Mesenteric fat pad (tissue), 1 donor: ENCODE results near the gene HTRA1. TPM values are rescaled to one million over a fixed set of nuclear protein-coding genes. Genes with fewer than 3 reads are reported as not detected.

Source experiments
- DNase-seq: peaks from one replicate; pipeline ENCODE4 v3.0.0-alpha.2; 2020; ENCODE audit warnings: low spot score
- total RNA-seq: library from RNA; stranded (reverse); fragmentation: NEBNext Ultra II Directional; extraction: Animal tissue kit (Norgen Biotek cat#: 25700); gene quantifications from one replicate; pipeline ENCODE4 v1.2.1, GENCODE V29; 2021
- donor health status: DM: yes; HTN: yes; CAD: no.

Gene HTRA1
- total RNA-seq, 1 donor from 2014 or later: 191 TPM

DNA sequence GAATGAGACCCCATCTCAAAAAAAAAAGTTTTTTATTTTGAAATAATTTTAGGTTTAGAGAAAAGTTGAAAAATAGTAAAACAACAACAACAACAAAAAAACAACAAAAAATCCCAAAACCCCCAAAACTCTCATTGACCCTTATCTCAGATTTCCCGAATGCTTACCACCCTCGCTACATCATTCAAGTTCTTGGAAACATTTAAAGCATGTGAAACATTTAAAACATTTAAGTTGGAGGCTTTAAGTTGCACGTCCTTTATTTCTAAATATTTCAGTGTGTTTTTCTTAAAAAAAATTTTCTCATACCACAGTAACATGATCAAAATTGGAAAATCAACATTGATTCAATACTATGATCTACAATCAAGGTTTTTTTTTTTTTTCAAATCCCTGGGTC, 7.3 kb upstream of the HTRA1 start:
- no peak for DNase-seq

DNA sequence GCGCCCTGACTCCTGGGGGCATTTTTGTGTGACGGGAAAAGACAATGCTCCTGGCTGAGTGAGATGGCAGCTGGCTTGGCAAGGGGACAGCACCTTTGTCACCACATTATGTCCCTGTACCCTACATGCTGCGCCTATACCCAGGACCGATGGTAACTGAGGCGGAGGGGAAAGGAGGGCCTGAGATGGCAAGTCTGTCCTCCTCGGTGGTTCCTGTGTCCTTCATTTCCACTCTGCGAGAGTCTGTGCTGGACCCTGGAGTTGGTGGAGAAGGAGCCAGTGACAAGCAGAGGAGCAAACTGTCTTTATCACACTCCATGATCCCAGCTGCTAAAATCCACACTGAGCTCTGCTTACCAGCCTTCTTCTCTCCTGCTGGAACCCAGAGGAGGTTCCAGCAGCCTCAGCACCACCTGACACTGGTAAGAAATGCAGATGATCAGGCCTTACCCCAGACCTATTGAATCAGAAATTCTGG, 6.7 kb upstream of the HTRA1 start, which contains the start of gene ARMS2:
TSS of gene ARMS2 (plus strand) at position 51 of the 478 bp plus-strand sequence. CDS start at position 126, 75 bp downstream.
- DNase-seq: no peak

DNA sequence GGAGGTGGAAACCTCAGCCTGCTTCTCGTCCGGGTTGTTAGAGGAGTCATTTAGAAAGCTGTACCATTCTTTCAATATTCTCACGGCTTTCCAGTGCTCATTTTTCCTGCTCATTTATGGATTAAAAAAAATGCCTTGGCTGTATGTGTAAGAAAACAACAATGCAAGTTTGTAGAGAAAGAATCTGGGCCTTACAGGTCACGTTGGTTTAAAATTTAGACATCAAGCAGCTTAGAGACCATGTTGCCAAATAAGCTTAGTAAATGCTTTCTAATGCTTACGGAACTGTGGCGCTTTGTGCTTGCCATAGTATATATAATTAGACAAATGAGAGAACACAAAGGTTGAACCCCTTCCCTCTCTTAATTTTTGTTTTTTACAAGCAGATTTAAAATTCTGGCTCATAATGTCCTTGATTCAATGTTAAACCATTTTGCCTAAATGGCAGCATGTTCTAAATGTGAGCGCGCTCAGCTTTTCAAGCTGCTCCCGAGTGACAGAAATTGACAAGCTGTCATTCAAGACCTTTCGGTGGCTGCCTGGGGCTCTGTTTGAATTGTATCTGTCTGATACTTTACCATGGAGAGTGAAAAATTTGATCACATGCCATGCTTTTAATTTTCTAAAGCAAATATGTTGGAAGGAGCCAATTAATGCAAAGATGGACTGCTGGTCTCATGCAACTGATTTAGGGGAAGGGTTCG, 5.8 kb upstream of the HTRA1 start:
- DNase-seq: no peak

DNA sequence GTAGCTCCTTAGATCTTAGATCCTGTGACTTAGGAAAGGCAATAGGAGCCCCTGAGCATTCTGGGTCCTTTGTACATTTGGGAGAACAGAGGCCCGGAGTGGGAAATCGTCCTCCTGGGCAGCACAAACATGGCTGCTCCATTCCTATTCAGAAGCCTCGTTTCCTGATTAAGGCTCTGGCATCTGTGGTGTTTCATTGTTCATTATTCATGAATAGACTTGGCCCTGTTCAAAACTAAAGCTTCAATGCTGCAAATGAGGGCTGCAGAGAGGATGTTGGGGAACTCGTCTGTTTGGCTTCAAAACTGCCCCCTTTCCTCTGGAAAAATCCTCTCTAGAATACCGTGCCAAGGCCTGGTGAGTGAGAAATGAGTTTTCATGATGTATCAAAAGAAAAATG, 3.4 kb upstream of the HTRA1 start:
- no peak for DNase-seq

DNA sequence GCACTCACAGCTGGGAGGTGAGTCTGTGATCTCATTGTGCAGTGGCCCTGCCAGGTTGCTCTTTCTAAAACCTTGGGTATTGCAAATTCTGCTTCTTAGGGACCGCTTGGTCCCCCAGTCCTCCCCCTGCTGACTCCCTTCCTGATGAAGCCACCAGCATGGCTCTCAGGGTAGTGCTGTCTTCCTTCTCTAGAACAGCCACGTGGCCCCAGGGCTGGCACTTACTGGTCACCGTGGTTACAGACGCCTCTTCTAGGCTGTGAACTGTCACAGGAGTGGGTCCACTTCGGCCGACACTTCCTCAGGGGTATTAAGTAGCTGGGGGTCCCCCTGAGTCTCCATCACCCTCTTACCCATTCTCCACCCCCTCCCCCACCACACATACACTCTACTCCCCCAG, 2.7 kb upstream of the HTRA1 start:
- no peak for DNase-seq

DNA sequence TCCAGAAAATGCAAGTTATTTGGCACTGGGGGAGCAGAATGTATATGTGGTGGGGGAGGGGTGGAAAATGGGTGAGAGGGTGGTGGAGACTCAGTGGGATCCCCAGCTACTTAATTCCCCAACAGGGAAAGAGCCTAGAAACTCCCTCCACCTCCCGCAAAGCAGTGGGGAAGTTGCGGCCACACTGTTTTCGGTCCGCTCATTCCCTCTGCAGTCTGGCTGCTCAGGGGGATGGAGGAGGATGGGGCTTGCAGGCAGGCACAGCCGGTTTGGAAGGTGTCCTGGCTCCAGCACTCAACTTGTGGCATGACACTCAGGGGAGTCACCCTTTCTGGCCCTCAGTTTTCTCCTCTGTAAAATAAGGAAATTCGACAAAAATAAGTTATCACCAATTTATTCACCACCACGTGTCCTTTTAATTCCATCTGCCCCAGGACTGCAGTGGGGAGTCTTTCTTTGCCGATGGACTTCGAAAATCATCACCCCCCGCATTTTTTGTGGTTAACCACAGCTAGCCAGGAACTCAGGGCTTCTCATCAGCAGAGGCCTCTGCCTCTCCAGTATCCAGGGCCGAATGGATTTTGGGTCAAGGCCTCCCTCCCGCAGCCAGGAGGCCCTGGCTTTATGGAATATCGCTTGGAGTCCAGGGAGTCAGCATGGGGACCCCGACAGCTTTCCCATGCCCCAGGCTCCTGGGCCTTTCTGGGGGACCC, 1.6 kb upstream of the HTRA1 start:
- peak; percentile 68 for DNase-seq

DNA sequence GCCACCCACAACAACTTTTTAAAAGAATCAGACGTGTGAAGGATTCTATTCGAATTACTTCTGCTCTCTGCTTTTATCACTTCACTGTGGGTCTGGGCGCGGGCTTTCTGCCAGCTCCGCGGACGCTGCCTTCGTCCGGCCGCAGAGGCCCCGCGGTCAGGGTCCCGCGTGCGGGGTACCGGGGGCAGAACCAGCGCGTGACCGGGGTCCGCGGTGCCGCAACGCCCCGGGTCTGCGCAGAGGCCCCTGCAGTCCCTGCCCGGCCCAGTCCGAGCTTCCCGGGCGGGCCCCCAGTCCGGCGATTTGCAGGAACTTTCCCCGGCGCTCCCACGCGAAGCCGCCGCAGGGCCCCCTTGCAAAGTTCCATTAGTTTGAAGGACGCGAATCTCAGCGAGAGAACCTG, 461 bp upstream of the HTRA1 start:
- peak; percentile 82 for DNase-seq

DNA sequence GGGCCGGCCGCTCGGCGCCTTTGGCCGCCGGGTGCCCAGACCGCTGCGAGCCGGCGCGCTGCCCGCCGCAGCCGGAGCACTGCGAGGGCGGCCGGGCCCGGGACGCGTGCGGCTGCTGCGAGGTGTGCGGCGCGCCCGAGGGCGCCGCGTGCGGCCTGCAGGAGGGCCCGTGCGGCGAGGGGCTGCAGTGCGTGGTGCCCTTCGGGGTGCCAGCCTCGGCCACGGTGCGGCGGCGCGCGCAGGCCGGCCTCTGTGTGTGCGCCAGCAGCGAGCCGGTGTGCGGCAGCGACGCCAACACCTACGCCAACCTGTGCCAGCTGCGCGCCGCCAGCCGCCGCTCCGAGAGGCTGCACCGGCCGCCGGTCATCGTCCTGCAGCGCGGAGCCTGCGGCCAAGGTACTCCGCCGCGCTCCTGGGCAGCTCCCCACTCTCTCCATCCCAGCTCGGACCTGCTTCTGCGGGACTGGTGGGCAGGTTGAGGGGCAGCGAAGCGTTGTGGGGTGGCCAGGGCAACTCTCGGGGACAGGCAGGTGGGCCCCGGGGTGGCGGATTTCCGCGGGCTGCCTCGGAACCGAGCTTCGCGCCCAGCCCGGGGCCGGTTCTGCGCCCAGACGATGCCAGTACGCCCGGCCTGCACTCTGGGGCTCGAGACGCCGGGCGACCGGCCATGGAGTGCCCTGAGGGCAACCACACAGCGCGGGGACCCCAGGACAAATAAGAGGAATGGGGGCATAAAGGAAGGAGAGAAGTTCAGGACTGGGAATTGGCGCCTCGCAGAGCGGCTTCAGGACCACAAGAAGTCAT, 578 bp downstream of the HTRA1 start:
- DNase-seq: peak; percentile 89

DNA sequence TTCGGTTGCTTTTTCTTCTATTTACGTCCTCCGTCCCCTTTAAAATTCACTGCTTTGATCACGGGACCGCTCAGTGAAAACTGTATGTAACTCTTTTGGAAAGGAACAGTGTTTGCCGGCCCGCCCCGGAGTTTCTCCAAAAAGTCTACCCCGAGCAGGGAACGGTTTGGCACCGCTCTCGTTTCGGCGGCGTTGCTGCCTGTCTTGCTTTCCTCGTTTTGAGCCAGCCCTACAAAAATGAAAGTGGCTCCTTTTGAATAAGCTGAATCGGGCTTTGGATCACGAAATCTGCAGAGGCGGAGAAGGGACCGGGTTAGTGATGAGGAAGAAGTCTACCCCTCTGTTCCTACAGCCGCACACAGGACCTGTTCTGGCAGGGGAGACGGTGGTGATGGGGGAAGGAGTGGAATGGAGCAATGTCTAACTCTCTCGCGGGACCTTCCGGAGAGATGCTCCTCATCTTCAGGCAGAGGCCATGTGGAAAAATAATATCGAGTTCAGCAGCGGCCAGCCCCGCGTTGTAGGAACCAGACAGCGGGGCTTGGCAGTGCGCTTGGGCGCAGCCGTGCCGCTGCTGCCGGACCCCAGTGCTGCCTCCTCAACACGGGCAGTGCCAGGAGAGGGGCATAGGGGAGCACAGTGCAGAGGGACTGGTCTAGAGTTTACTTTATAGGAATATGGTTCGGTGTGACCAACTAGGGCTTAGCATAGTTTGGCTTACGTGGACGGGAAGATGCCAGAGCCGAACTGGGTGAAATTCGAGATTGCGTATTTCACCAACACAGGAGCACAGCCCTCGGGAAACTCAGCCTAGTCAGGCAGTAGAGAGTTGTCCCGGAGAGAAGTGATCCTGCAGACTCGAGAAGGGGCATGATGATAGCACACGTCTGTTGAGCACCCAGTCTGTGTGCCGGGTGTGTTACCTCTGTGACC, 1.4 kb downstream of the HTRA1 start:
- DNase-seq: peak; percentile 91

DNA sequence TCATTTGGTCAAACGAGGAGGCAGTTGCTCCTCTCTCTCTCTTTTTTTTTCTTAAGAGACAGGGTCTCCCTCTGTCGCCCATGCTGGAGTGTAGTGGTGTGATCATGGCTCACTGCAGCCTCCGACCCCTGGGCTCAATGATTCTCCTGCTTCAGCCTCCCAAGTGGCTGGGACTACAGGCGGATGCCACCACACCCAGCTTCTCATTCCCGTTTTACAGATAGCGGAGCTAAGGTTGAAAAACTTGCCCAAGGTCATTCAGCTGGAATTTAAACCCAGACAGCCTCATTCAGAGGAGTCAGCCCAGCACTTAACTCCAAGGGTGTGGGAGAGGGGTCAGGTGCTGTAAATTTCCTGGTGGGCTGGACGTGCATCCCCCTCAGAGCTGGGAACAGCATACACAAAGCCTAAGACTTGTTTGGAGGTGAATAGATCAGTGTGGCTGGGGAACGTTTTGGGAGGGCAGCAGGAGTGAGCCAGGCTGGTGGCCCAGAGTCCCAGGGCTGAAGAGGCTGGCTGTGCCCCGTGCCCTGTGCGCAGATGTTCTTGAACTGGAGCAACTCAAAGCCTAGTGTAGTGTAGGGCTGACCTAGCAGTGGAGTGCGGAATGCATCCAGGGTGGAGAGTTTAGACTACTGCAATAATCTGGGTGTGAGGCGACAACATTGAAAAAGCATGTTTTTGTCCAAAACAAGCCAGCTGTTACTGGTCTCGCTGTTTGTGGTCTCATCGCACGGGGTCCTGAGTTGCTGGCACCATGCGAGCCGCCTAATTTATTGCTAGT, 2.3 kb downstream of the HTRA1 start:
- DNase-seq: peak; percentile 67

DNA sequence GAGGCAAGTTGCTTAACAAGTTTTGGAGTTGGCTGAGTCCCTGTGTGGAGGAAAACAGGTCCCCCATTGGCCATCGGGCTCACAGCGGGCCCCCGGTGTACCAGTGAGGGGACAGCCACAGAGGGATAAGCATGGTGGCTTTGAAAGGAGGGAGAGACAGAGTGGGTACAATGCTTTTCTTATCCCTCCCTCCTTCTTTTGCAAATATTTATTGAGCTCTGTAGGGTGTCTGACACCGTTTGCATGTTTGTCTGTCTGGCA, 2.8 kb downstream of the HTRA1 start:
- peak; percentile 69 for DNase-seq

DNA sequence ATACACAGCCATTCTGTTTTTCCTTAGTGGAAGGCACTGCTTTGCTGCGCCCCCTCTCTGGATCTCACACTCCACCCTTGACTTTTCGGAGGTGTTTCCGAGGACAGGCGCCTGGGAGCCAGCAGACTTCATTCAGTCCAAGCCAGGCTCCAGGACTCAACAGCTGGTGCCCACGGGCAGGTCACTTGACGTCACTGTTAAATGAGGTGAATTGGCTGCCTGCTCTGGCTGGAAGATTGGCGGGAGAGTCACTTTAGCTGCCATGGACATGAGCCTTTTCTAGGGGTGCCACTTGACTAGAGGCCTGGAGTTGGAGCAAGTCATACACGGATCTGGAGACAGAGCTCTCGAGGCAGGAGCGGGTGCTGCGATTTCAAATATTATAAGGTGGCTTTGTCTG, 3.2 kb downstream of the HTRA1 start:
- DNase-seq: peak; percentile 35

DNA sequence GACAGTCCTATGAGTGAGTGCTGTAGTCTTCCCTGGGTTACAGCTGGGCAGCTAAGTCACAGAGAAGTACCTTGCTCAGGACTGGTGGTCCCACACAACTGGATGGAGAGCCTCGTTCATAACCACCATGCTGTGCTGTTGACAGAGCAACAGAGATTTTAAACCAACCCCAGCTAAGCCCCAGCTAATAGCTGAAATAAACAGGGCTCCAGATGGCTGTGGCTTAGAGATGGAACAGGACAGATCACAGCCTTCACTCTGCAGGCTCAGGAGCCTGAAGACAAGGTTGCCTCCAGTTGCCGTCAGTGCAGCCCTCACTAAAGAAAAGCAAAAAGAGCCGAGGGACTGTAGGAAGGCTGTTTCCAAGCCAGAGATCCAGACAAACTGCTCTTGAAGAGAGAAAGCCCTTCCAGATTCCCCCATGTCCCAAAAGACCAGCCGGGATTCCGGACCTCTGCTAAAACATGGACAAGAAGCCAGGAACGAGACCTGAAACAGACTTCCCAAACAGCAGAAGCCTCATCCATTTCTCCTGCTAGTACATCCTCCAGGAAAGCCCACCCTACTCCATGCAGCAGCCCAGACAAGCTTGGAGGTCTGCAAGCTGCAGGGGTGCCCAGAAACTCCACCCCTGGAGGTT, 4.2 kb downstream of the HTRA1 start:
- peak; percentile 49 for DNase-seq

DNA sequence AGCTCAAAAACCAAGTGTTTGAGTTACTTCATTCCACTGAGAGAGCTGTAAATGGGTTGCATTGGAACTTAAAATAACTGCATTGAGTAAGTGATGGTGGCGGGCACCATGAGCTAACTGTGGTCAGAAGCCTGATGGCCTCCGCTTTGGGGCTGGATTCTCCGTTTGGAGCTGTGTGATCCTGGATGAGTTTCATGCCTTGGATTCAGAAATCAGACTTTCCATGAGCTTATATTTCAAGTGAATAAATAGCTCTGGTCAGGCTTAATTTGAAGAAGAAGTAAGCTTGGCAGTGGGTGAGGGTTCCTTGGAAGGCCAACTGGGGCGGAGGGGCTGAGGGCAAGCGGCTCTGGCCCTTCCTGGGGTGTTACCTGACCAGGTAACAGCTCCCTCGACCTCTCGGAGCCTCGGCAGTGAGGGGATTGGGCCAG, 5.6 kb downstream of the HTRA1 start:
- DNase-seq: peak; percentile 62

DNA sequence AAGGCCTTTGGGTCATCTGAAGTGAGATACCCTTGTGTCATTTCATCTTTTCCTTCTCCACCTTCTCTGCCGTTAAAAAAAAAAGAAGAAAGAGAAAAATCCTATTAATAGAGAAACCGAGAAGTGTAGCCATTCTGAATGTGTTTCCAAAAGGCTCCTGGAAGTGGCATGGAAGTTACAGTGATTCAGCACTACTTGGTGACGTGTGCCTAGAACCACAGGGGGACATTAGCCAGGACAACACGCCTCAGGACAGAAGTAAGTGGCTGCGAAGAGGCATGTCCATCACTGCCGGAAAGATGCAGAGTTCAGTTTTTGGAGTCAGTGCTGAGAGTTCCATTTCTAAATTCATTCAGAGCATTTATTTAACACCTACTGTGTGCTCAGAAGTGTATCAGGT, 6.3 kb downstream of the HTRA1 start:
- peak; percentile 12 for DNase-seq

DNA sequence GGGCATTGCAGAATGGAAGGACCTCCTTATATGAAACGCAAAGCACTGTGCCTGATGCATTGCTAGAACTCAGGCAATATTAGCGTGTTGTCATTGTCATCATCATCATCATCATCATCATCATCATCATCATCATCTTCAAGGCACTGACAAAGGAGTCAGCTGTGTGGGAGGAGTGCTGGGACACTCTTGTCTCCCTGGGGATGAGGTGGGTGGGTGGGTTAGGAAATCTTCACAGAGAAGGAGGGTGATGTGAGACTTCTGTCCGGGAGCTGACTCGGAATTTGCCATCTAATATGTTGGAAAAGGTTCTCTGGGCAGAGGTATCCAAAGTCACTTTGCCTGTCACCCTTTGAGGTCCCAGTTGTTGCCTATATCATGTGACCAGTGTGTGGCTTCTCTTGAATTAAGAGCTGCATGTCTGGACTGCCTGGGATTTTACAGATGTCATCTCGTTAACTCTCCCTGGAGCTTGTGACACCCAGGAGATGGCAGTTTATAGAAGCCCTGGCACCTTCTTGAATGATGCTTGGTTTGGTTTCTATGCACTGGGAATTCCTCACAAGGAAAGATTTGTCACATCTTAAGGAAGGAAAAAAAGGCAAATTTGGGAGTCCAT, 7.1 kb downstream of the HTRA1 start:
- DNase-seq: no peak

DNA sequence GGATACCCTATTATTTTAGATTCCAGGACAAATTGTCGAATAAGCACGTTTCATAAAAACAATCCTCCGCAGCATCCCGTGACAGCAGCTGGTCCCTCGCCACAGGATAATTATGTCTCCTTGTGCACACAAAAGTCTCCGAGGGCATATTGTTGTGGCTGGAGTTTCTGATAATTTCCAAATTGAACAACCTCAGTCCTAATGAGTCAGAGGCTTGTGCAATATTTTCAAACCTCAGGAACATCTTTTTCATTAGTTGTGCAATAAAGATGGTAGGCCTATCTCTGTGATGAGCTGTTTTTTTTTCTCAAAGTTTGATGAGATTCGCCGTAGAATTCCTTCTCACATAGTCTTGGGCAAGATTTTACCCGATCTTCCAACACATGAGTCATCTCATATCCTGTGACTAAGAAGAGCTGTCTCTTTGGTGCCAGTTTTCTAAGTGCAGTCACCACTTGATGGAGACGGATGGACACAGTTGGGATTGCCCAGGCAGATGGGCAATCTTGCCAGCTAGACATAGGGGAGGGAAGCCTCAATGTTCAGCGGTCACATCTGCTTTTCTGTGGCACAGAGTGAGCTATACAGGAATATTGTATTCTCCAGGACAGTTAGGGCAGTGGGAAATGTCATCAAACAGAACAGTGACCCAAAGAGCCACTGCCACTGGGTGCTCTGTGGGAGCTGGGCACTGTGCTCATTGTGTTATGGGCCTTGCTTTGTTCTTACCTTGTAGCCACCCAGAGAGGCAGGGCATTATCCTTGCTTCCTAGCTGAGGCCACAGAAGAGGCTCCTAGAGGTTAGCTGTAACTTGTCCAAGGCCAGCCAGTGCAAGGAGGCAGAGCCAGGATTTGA, 7.8 kb downstream of the HTRA1 start:
- DNase-seq: peak; percentile 60

DNA sequence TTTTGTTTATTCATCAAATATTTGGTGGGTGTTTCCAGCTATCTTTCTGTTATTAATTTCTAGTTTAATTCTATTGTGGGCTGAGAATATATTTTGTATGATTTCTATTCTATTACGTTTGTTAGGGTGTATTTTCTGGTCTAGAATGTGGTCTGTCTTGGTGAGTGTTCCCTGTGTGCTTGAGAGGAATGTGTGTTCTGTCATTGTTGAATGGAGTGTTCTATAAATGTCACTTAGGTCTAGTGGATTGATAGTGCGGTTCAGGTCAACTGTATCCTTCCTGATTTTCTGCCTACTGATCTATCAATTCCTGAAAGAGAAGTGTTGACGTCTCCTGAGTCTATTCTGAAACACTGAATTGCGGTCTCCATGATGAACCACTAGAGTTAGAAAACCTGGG, 8.5 kb downstream of the HTRA1 start:
- DNase-seq: no peak
